Activated CD8-positive, alpha-beta memory T cell treated with anti-CD3 and anti-CD28 coated beads for 36 hours (primary cell): Measurements from ENCODE around the gene ADAMTS17. TPM values are rescaled to one million over a fixed set of nuclear protein-coding genes. Genes with fewer than 3 reads are reported as not detected.

ENCODE experiments used
- CTCF ChIA-PET: fragments of 350-600 bp; sonication (Branson Sonifier 250); formaldehyde crosslinking; loops from one replicate; lab custom pipeline; 2021; ENCODE audit warnings: antibody characterized with exemption; lab: Charles Lee
- POLR2A ChIA-PET: fragments of 350-600 bp; sonication (Branson Sonifier 250); formaldehyde crosslinking; loops from one replicate; lab custom pipeline; 2021; ENCODE audit warnings: antibody characterized with exemption; lab: Charles Lee
- total RNA-seq, 2 experiments: library from RNA; stranded (reverse); gene quantifications; one replicate each; pipeline ENCODE4 v1.2.3, GENCODE V29; 2021

Gene ADAMTS17
- total RNA-seq, 2 experiments from 2014 or later, result 1.4 to 1.6 TPM

DNA sequence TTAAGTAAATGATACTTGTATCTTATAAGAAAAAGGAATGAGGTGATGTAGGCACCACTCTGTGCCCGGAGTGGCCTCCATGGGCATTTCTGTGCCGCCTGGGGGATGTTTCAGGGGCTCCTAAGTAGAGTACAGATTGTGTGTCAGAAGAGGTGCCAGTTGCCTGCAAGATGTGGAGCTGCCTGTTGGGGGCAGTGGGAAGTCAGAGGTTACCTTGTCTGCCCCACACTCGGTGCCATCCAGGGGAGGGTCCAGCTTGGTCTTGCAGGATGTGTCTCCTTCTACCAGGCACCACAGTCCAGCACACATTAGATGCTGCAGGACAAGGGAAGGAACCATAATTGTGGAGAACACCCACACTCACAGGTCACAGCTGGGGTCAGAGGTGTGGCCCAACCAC lies 208.8 kb downstream of the ADAMTS17 start:
- ChIA-PET CTCF (interaction anchor here (1.1 kb wide), 1 partner anchor 206 kb away, joined by 3 read pairs; no protein-coding TSS in a partner anchor), POLR2A (no interaction called here)

DNA sequence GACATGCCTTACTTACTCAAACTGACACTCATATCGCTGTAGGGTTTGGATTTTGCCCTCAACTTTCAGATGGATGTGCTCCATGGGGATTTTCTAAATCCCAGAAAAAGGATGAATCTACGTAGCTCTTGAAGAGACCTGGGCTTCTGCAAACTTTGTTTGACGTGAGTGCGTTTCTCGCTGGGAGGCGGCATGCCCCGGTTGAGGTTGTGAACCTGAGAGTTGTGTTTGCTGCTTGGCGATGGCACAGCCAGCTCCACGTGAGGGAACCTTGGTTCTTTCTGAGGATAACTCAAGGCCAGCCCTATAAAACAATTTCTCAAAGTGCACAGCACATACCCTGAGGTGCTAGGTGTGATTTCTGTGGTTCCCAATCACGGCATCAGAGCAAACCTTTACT lies 209.5 kb downstream of the ADAMTS17 start:
- POLR2A ChIA-PET, result no interaction called here
- CTCF ChIA-PET, result no interaction called here

GRCh38 chr15:100131321-100132224 lies 210.2 kb downstream of the ADAMTS17 start:
- POLR2A ChIA-PET, result no interaction called here

GRCh38 chr15:100129677-100130076 lies 212.1 kb downstream of the ADAMTS17 start:
- ChIA-PET CTCF (no interaction called here), POLR2A (no interaction called here)

More at GRCh38 chr15:100131321-100132224, 210.2 kb downstream of the ADAMTS17 start:
- CTCF ChIA-PET, result no interaction called here

DNA sequence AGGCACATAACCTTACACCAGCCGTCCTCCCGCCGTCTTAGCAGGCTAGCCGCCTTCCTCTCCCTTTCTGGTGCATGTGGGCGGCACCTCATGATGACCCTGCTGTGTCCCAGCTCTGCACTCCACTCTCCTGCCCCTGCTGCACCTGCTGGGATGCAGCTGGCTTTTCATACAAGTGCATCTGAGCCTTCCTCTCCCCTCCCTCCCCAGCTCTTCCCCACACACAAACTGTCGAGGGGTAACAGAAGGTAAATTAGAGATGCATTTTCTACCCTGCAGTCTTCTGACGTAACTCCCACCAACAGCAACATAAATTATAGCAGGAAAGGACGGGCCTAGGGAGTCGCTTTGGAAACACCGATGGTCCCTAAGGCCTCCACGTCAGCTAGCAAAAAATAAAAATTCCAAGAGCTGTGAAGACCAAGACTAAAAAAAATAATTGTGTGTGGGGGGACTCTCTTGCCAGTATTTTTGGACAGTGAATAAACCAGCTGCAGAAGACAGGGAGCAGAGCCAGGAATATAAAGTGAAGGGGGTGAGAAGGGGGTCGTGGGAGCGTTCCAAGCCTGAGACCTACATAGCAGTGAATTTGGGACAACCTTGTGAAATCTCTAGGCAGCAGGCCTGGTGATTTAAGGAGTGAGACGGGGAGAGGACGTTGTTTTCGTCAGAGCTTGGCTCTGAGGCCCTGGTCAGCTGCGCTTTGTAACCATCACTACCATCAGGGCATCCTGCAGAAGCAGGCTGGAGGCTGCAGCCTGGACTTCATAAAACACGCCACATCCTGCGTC lies 216.2 kb downstream of the ADAMTS17 start:
- POLR2A ChIA-PET, result no interaction called here
- CTCF ChIA-PET, result no interaction called here

DNA sequence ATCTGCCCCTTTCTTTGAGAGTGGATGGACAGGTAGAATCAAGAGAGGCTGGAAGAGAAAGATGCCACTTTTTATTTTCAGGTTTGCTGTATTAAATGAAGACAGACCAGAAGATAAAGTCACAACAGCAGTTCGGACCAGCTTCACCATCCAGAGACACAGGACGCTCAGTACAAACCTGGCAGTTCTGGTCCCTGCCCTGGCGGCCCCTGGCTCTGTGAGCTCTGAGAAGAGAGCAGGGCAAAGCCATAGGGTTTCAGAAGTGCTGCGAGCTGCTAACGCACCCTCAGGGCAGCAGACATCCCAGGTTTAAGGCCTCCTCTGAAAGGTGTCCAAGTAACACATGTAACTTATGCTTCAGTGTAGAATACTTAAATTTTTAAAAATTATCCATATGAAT lies 216.8 kb downstream of the ADAMTS17 start:
- POLR2A ChIA-PET, result no interaction called here
- CTCF ChIA-PET, result no interaction called here

GRCh38 chr15:100124361-100124760 lies 217.4 kb downstream of the ADAMTS17 start:
- POLR2A ChIA-PET, result no interaction called here
- CTCF ChIA-PET, result no interaction called here

GRCh38 chr15:100123611-100124010 lies 218.2 kb downstream of the ADAMTS17 start:
- POLR2A ChIA-PET, result no interaction called here
- CTCF ChIA-PET, result no interaction called here

DNA sequence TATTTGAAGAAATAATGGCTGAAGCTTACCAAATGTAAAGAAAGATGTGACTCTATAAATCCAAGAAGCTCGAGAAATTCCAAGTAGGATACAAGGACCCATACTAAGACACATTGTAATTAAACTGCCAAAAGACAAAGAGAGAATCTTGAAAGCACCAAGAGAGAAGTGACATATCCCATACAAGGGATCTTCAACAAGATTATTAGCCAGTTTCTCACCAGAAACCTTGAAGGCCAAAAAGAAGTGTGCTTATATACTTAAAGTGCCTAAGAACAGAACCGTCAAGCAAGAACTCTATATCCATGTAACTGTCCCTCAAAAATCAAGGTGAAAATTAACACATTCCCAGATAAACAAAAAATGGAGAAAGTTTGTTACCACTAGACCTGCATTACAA lies 220.5 kb downstream of the ADAMTS17 start:
- ChIA-PET POLR2A (no interaction called here), CTCF (no interaction called here)

DNA sequence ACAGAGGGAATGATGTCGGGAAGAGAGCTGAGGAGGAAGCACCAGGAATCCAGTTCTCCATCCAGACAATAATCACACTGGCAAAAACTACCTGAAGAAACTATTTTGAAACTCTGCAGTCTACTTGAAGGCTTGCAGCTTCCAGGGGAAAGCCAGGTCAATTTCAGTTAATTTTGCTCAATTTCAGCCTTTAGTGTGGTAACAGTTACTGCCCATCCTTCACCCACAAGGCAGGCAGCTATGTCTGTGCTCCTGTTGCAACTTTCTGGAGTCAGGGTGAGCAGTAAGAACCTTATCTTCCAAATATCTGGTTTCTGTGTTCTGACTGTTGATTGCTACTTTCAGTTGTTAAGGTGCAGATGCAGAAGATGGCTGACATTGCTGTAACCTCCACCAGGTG lies 221.7 kb downstream of the ADAMTS17 start:
- POLR2A ChIA-PET, result no interaction called here
- CTCF ChIA-PET, result no interaction called here

DNA sequence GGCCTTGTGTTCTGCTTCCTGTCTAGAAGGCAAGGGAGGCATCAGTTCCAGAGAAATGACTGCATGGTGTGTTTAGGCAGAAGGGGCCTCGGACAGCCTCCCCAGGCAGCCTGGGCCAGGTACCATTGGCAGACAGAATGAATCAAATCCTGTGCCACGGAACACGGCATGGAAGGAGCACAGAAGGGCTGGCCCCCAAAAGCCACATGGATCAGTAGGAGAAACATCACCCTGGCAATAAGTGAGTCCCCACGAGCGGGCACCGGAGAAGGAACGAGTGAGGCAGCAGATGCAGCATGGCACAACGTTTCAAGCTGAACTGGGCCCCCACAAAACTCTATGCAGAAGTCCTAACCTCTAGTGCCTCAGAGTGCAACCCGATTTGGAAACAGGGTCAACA lies 223.2 kb downstream of the ADAMTS17 start:
- ChIA-PET POLR2A (no interaction called here), CTCF (no interaction called here)

- ChIA-PET POLR2A (no interaction called here), CTCF (interaction anchor here (0.7 kb wide), 1 partner anchor 156 kb away, joined by 3 read pairs; no protein-coding TSS in a partner anchor)
These were observed 225.2 kb downstream of the ADAMTS17 start for GRCh38 chr15:100116416-100117190.

DNA sequence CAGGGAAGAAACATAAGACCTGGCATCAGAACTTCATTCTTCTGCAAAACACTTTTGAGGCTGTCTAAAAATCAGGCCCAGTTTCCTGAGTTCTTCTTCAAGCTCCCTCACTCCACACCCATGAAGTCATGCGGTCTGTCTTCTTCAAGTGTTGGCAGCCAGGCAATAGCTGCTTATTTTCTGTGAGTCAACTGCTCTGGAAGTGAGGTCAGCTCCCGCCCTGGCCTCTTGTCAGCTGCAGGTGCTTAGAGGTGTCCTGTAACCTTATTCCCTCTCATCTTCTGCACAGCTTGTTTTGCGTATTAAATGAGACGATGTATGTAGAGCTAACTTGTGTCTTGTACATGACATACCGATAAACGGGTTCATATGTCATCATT lies 226.1 kb downstream of the ADAMTS17 start:
- ChIA-PET CTCF (no interaction called here), POLR2A (no interaction called here)

- POLR2A ChIA-PET, result no interaction called here
- CTCF ChIA-PET, result no interaction called here
These were observed 226.6 kb downstream of the ADAMTS17 start for GRCh38 chr15:100115066-100115710.

DNA sequence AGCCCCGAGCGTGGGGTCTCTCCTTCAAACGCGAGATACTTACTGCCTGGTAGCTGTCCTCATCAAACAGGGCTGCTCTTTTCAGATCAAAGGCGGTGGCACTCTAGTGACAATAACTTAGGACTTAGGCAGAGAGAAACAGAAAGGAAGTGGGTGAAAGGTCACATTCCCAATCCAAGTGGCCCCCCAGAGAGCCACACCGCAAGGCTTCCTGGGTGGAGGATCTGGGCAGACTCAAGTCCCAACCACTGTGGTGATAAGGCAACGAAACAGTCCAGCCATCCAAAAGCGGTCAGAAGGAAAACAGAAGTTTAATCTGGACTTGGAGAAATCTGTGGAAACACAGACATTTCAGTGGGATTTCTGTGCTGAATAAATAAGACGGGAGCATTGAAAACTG lies 227.2 kb downstream of the ADAMTS17 start:
- ChIA-PET POLR2A (no interaction called here), CTCF (no interaction called here)

DNA sequence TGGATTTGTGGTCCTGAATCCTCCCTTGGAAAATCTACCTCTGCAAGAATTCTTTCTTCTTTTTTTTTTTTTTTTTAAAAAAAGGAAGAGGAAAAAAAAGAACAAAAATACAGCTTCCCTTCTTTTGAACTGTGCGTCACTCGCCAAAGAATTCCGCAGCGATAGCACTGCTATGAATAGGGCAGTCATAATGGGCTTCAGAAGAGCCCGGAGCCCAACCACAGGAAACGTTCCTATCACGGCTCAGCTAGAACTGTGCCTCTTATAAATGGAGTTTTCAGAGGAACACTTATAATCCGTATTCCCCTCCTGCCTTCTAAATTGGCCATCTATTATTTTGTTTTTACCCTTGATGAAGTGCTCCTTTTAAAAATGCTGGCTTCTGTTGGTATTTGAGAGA lies 227.7 kb downstream of the ADAMTS17 start:
- ChIA-PET CTCF (no interaction called here), POLR2A (no interaction called here)

GRCh38 chr15:100113351-100114080 lies 228.3 kb downstream of the ADAMTS17 start:
- ChIA-PET POLR2A (no interaction called here), CTCF (no interaction called here)

DNA sequence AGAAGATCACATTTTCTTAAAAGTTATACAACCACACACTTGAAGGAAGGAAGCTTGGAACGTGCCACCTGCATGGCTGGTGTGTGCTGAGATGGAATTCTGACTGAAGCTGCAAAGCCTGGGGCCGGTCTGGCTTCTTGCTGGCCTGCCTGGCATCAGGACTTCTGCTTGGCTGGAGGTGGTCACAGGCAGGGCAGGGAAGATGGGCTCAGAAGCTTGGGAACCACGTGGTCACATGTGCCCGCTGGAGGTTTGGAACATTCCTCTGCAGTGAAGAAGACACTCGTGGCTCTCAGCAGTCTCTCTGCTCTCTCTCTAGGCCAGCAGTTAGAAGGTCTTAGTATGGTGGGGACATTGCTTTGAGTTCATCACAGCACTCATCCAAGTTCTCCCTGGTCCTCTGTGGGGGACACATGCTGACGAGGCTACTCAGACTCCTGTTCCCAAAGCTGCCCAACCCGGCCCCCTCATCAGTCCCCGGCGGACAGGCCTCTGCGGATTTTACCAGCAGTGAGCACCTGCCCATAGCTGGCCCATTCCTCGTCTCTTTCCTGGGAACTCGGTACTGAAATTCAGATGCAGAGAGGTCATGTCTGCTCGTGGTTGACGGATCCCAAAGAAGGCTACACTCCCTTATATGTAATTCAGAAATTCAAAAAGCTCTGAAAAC lies 229.0 kb downstream of the ADAMTS17 start:
- ChIA-PET CTCF (no interaction called here), POLR2A (no interaction called here)
